Fibroblast of skin of left biceps (primary cell): ENCODE results near the gene SLC1A2.

Source experiments
- DNase-seq, 2 experiments: peaks; one replicate each; pipeline ENCODE4 v3.0.0-alpha.2; 2013; ENCODE audit warnings: low read depth in 2 of 2

SLC1A2 gene

DNA sequence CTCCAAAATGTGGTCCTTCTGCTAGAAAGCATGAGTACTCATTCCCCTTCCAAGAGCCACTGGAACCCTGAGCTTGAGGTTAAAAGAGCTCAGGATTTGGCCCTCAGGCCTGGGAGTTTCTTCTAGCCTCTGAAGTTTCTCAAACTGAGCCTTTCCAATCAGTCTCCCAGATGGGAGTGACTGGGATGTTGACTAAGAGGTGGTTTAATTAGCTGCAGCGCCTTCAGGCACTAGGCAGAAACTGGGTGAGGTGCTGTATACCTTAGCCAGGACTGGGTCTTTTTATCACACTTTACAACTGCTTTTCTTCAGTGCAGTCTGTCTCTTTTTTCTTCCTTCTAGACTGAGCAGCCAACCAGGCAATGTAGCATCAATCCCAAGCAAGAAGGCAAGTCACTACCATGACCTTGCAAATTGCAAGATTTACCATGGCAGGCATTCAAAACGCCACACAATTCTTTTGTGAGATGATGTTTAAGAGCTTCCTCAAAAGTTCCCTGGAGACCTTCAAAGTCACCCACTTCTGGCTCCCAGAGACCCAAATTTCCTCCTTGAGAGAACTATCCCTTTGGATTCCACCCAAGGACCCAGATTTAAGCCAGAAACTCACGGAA lies 93.0 kb downstream of the SLC1A2 start:
- DNase-seq = no peak

DNA sequence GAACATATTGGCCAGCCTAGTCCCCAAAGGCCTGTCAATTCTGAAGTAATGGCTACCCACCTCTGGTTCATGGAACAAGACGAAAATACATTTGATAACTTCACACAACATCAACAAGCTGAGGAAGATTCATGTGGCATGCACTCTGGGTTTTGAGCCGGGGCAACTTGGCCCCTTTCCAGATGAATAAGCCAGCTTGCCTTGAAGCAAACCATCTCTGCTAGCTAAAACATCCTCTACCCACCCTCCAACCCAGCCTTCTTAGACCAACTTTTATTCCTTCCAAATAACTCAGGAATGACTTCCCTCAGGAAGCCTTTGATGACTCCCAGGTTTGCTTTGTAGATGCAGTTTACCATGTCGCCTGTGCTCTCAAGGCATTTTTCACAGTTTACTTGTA lies 94.4 kb downstream of the SLC1A2 start:
- DNase-seq = no peak

- DNase-seq = no peak
Observed at GRCh38 chr11:35324183-35324886, 95.0 kb downstream of the SLC1A2 start.

DNA sequence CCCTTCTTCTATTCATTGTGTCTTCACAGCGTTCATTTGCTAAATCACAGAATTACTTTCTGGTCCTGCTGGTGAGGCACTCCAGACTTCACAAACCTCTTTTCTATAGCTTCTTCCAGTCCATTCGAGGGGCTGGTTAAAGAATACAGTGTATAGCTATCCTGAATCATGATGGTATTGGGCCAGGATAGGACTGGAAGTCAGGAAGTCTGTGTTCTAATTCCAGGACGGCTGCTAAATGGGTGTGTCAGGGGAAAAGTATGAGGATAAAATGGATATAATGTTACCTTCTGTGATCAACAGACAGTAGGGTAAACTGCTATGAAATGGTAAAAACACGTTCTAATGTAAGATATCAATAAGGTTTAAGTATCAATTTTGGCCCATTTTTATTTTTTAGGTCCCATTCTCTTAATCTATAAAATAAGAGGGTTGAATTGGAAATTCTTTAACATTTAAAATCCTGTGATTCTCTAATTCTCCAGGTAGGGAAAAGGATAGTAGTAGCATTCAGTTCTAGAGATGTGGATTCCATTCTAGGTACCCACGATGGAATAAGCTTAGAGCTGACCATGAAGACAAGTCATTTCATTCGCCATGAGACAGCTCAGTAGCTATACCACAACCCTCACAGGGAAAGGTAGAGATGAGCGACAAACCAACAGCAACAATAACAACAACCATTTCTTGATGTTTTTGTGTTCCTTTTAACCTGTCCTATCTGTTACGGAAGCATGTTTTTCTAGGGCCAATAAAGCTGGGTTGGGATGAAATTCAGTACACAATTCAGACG lies 96.1 kb downstream of the SLC1A2 start:
- no peak for DNase-seq

- DNase-seq = no peak
Observed at GRCh38 chr11:35322318-35322979, 96.9 kb downstream of the SLC1A2 start.

- peak; percentile 92 for DNase-seq
Observed at GRCh38 chr11:35321532-35322317, 97.6 kb downstream of the SLC1A2 start.

DNA sequence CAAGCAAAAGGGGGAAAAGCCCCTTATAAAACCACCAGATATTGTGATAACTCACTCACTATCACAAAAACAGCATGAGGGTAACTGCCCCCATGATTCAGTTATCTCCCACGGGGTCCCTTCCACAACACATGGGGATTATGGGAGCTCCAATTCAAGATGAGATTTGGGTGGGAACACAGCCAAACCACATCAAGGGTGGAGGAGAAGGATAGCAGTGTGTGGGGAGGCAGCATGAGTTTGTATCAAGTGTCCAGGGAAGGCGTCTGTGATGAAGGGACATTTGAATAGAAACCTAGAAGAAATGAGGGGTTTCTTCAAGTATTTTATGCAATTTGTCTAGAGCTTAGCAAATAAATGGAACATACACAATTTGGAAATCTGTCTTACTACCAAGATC lies 98.2 kb downstream of the SLC1A2 start:
- DNase-seq = no peak

DNA sequence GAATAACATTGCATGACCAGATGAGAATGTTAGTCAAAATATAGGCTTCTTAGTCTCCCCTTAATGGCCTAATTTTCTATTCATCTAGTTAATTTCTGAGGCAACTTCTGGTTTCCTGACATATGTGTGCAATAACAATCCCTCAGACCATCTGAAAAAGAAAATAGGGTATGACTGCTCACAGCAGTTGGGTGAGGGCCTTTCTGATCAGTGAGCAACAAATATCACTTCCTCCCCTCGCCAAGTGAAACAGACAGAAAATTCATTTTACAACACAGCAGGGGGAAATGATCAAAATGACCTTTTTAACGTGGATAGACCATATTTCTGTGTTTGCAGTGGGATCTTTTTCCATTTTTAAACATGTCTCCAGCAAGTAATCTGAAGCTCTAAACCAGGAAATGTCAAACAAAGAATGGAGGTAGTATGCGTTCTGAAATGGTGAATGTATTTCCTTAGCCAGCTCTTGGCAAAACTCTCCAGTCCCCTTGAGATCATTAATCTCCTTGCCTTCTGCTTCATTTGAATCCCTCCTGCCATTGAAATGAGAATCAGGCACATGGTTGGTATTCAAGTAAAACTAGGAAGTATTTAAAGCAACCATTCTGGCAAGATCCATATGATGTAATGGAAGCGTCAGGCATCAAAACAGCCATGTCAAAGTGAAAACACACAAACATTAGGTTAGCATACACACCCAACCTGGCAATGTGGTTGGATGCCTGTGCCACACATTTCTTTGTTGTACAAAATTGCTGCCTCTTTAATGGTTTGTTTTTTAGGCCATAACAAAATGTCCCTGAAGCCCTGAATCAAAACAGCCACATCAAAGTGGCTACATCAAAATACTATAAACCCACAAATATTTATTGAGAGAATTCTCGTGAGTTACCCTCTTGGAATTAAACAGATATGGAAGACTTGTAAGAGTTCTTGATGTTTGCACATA lies 100.1 kb downstream of the SLC1A2 start:
- no peak for DNase-seq

DNA sequence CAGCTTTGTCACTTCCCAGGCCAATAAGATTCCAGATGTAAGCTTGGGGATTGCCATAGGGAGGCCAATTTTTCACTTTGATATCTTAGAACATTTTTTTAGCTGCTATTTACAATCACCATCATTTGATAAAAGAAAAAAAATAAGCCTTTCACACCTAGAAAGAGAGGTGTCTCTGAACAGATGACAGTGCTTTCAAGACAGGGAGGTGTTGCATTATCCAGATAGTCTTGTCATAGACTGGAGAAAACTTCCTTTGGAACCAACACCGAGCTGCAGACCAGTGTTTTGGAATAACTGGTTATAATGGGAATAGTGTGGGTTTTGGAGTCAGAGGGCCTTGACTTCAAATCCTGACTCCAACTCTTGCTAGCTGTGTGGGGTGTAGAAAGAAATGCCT lies 101.0 kb downstream of the SLC1A2 start:
- DNase-seq = no peak

GRCh38 chr11:35317253-35317652 lies 102.1 kb downstream of the SLC1A2 start:
- DNase-seq = no peak

DNA sequence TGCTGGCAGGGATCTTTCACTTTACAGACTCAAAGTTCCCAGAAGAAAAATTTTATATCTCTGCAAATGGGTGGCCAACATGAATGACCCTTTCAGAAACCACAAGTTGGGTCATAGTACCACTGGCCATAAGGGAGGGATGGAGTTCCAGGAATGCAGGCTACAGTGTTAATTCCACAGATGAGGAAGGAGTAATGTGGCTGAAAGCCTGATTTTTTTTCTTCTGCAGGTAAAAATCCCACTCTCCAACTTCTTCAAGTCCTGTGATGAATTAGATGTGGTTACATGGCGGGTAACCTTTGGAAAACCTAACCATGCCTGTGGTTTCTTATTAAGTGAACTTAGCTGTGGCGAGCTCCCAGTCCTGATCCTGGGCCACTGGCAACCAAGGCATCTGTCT lies 103.2 kb downstream of the SLC1A2 start:
- no peak for DNase-seq

DNA sequence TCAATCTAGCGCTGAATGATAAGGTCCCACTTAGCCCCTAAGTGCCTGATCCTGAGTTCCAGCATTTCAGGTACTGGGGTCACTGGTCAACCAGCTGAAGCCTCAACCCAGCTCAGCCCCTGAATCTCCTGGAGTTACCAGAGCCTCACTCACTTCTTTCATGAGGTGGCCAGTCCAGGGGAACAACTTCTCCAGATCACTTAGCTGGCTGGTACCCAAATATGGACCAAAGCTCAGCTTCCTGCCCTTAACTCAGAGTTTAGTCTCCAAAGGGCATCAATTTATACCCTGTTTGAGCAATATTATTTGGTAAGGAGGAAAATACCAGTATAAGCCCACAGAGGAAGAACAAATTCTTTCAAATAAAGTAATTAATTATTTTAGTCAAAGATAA lies 105.6 kb downstream of the SLC1A2 start:
- no peak for DNase-seq

DNA sequence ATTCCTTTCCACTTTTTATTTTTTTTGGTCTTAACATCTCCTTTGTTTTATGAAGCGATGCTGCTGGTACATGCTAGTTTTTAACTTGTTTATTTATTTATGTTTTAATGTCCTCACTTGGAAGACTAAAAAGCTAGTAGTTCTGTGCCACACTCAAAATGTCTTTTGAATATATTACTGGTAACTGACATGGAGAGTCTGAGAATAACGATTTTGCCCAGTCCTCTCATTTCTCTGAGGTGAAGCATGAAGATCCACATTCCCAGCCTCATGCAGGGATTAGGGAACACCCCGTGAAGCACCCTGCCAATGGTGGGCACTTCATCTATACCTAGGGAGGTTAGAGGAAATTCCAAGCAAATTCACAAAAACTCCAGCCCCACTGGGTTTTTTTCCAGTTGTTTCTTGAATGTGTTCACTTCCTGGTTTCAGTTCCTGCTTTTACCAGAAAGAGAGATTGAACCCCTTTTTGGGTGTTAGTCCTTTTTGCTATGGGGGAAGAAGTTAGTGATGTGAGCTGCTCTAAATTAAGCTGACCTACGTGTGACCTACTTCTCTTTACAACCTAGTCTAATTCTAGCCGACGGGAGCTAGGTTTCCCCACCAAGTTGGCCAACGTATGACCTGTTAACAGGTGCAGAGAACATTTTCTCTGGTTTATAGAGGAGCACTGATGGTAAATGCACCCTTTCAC lies 106.1 kb downstream of the SLC1A2 start:
- DNase-seq = no peak

DNA sequence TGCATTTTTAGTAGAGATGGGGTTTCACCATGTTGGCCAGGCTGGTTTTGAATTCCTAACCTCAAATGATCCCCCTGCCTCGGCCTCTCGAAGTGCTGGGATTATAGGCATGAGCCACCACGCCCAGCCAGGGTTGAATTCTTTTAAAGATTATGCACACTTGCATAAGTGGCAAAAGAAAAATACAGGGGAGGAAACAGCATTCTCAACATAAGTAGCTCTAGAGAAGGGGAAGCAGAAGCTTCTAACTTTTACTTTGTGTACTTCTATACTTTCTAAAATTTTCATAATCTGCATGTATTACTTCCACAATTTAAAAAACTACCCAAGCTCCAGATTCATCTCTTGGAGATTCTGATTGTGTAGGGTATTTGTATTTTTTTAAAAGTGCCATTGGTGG lies 108.0 kb downstream of the SLC1A2 start:
- no peak for DNase-seq

DNA sequence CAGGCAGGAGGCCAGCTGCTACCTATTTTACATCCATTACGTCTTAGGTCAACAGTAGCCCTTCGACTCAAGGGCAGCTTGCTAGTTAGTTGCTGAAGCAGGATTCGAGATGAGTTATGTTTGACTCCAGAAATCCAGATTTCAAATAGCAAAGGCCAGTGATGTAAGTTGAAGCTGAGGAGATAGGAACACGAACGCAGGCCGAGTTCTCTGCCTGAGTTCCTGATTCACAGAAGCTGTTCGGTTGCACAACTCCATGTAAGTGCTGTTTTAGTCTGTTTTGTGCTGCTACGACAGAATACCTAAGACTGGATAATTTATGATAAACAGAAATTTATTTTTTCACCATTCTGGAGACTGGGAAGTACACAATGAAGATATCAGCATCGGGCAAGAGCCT lies 111.2 kb downstream of the SLC1A2 start:
- no peak for DNase-seq

DNA sequence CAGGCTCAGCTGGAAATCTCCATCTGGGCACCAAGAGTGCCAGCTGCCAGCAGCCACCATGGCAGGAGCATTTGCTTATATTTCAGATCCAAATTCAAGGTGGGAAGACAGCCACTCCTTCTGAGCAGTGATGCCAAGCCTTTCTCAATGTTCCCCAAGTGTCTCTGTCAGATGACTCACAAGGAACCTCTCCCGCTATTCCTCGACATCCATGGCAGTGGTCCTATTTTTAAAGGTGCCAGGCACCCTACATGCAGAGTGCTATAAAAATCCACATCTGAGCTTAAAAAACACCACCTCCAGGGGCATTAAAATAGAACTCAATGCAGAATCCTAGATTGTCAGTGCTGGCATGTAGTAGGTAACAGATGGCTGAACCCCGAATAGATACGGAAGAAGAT lies 112.1 kb downstream of the SLC1A2 start:
- DNase-seq = no peak

- DNase-seq = no peak
Observed at GRCh38 chr11:35305670-35306382, 113.5 kb downstream of the SLC1A2 start.

DNA sequence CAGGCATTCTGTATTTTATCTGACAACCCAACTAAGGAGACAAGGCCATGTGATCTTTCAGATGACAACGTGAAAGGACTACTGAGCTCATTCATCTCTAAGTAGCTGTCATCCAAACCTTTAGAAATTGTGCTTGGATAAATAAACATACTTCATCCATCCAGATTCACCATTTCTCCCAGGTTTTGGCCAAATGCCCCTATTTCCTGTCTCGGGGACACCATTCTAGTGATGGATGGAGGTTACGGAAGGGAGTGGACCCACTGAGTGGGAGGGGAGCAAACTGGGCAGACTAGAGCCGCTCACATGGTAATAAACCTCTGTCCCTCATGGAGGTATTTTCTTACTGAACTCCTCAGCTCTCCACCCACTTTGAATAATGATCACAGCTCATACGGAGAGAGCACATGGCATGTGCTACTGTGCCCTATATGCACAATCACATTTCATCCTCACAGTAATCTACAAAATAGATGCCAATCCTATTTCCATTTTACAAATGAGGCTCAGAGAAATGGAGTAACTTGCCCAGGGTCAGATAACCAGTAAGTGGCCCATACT lies 114.4 kb downstream of the SLC1A2 start:
- no peak for DNase-seq

DNA sequence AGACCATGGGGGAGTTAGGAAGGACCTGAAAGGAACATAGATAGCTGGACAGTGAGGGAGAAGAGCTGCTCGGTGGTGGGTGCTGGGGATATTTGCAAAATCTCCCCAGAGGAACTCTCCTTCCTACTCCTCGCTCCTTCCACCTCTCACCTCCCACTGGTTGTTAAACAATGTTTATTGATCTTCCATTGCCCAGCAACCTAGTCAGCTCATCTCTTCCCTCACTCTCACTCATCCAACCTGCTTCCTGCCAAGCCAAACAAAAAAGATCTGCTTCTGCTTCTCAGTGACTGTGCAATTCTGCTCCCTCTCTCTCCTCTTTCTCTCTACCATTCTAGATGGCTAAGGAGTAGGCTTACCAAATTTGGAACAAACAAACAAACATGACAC lies 115.0 kb downstream of the SLC1A2 start:
- DNase-seq = no peak
